ENCODE results near the gene SSH2. TPM values are rescaled to one million over a fixed set of nuclear protein-coding genes. Genes with fewer than 3 reads are reported as not detected.
"Not testable (repeated sequence)": the region's sequence is repeated elsewhere in the genome, so short reads cannot be mapped to it uniquely, and the experiment has no call there.

Gene SSH2
- polyA plus RNA-seq, 10 donors: 15.4 to 27.2 (median 22.3) TPM

DNA sequence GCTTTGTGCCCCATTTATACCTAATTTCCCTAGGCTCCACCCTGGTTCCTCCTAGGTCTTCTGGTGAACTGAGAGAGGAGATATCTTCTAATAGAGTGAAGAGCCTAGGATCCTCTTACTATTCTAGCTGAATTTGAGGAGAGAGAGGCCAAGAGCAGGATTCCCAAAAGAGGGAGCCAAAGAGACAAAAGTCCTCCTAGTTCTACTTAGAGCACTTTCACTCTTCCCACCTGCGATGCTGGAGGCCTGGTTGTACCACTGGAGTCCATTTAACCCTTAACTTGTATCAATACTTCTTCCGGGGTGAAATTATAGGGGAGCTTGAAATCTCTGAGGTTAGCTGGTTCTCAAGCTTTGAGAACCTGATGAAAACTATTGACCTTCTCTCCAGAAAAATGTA, 3.4 kb upstream of the SSH2 start:
- peak in 1 of 3 donors; percentile 21 for DNase-seq

DNA sequence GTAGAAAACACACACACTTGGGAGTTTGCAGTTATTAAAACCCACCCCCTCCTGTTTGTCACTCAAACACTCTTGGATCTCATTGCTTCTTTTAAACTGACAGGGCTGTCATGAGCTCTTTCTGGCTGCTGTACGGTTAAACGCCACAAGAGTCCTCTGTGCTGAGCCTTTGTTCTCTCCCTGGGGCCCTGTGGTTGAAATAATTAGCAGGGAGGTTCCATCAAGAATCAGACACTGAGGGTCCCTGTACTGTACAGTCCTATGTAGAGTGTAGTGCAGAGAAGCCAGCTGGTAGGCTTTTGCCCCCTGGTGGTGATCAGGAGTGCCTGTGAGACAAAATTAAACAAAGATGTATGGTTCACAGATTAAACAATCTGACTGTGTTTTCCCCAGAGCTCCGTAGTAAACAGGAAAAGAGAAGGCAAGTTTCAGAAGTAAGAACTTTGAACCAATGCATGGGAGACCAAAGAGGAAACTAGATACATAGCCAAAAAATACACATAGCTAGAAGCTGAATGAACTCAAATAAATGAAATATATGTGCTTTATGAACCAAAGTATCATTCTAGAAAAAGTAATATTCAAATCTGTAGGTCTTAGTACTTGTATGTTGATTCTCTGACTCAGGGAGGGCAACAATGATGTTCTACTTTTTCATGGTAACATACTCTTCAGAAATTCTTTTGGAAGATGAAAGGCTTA, 1.4 kb upstream of the SSH2 start:
- peak; percentile 78 to 91 (median 79) for DNase-seq

DNA sequence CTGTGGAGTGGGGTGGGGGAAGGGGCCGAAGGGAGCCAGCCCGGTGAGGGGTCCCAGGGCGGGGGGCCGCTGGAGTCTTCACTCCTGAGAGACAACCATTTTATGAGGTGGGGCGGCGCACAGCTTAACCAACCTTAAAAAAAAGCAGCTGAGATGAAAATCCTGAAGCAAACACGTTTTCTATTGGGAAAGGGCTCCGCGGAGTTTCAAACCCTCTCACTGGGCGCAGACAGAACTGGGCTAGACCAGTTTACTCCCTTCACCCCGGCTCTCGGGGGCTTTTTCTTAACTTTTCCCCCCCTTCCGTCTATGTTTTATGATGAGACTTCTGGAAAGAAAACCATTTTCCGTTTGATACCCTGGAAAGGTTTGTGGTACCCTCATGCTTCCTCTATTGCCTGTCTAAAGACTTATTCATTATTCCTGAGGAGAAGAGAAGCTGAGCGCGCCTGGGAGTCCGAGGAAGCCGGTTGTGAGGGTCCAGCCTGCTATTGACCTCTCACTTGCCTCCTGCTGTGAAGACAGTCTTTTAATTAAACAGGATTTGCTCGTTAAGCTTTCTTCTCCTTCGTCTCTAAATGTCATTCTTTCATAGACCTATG, 482 bp upstream of the SSH2 start:
- peak in 2 of 3 donors; percentile 14 to 61 for DNase-seq

DNA sequence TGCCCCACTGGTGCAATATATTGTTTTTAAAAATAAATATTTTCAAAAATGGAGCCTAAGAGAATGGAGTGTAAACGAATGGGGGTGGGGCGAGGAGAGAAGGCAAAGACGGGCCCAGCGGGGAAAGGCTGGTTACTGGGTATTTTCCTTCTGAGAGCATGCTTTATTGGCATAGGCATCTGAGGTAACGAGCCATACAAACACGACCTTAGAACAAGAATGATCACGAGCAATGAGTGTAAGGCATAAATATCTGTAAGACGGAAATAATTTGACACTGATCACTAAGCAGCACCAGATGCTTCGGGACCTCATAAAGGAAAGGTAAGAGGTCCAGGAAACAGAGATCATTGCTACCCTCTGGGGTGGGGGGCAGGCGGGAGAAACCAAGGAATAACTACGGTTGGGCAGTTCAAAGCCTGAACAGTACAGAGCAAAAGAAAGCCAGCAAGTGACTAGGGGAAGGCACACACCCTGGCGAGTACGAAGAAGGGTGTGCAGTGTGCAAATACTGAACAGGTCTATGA, 959 bp downstream of the SSH2 start:
- DNase-seq: no peak

DNA sequence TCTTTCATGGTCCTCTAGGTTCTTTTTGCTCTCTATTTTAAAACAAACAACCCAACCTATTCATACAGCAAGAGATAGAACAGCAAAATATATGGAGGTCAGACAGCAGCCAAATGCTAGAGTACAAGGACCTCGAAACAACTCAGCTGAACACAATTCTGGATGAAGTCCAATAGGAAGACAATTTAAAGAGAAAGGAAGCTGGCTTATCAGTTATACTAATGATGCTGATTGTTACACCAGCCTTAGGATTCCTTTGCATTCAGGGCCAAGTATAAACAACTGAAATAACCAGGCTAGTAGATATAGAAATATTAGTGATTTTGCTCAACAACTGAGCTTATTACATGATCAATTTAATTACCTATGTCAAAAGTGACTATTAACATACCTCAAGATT, 2.5 kb downstream of the SSH2 start:
- DNase-seq: no peak

DNA sequence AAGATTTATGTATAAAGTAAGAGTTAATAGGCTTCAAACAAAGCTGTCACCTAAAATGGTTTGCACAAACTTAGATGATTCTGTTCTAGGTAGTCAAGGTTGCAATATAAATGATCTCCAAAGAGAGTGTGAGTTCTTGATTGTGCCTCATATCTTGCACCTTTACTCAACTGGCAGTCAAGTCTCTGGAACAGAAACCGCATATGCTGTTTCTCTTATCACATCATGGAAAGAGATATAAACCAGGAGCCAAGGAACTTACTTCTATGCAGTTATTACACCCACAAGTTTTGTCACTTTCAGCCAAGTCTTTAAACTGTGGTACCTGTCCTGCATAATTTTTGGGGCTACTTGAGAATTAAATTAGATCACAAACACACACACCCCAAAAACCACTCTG, 5.2 kb downstream of the SSH2 start:
- no peak for DNase-seq

DNA sequence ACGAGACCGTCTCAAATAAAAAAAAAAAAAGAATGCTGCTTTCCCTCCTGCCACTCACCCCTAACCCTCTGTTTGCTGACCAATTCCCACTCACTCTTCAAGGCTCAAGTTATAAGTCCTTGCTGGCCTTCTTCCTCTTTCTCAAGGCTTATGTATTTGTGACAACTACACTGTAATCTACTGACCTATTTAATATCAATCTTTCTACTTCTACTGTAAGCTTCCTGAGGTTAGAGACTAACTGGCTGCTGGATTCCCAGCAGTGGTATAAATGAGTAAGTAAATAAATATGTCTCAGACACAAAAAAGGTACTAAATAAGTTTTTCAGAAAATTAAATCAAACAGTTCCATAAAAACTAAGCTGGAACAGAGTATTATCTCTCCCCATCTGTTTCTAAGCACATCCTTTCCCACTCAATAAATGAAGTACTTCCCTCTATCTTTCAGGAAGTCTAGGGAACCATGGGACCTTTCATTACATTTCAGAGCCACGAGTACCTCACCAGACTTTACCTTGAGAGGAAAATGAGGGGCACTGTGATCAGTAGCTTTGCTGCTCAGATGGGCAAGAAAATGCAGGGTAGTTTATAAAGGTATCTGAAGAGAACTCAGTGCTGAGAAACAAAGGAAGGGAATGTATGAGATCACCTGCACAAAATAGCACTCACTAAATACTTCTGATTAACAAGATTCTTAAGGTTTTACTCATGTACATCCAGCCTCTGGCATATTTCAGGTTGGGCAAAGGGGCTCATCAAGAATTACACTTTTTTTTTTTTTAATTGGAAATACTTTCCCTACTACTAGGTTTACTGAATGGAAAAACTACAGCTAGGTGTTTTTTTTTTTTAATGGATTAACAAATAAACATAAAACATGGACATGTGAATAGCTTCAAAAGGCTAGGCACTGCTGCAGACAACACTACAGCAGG, 10.8 kb downstream of the SSH2 start:
- DNase-seq: no peak

DNA sequence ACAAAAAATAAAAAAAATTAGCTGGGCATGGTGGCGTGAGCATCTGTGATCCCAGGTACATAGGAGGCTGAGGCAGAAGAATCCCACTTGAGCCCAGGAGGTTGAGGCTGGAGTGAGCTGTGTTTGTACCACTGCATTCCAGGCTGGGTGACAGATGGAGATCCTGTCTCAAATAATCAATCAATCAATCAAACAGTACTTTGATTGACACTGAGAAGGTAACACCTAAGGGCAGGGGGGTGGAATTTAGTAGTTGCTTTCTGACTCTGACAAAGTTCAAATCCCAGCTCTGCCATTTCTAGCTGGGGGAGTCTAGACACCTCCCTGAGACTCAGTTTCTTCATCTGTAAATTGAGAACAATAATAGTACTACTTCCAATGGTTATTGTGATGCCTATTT, 12.0 kb downstream of the SSH2 start:
- DNase-seq: no peak

DNA sequence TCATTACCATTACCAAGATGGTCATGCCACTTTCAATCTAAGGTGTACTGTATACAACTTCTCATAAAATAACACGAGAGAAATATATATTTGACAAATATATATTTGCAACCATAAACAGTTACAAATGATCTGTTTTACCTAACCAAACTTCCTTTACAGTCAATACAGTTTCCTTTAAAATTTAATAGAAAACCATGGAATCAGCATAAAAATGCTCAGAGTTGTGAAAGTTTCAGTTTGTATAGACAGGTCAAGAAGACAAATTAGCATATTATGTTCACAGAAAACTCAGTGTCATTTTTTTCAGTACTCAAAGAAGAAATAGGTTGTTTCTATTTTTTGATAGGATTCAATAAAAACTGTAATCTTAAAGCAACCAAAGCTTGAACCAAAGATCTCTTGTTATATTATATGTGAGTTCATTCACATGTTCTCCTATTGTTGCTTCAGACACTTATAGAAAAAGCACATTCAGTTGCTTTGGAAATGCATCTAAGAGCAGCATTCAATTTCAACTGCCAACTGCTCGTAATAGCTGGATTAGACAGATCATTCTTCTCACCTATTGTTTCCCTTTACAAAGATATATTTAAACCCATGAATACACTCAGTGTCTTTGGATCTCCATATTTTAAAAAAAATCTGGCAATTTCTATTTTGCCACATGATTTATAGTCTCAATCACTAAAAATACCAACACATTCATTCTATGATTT, 15.1 kb downstream of the SSH2 start:
- no peak for DNase-seq

DNA sequence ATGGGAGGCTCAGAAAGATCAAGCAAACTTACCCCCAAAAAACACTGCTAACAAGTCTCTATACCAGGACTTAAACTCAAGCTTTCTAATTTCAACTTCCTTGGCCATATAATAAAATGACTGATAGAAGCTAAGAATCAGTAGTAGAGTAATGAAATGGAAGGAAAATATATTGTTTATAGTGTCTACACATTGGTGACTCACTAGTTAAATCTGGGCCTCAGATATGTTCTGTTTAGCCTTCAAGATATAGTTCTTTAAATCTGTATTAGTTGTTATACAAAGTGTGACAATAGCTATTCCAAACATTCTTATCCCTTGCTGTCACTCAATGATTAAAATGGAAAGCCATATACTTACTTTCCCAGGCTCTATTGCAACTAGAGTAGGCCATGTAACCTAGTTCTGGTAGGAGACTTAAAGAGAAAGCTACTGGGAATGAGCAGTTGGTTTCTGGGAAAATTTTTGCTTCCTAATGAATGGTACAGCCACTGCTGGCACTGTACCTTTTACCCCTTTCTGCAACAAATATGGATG, 18.3 kb downstream of the SSH2 start:
- DNase-seq: no peak

DNA sequence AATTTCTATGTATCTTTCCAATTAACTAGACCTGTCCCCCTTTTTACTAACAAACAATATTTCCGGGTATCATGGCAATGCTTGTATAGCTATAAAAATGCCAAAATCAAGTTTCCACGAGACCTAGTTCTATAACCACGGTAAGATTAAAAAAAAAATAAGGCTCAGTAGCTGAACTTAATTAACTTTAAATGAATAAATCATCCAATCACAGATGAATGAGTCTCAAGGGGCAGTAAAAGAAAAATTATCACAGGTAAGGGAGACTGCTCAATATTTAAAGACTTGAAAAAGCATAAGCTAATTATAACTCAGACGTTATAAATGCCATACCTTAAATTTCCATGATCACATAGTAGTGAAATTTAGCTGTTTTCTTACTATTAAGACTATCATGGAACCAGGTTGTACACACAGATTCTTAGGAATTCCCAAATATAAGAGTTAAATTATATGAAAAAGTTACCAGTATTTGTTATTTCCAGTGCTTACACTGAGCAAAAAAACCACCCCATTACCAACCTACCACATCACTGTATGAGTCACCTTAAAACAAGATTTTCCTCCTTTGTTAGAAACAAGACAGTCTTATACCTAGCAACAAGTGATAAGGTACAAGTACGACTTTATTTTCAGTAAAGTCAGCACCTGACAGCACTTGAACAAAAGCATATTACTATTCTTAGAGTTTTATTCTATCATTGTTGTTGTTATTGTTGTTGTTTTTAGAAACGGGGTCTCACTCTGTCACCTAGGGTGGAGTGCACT, 20.6 kb downstream of the SSH2 start:
- no peak for DNase-seq

DNA sequence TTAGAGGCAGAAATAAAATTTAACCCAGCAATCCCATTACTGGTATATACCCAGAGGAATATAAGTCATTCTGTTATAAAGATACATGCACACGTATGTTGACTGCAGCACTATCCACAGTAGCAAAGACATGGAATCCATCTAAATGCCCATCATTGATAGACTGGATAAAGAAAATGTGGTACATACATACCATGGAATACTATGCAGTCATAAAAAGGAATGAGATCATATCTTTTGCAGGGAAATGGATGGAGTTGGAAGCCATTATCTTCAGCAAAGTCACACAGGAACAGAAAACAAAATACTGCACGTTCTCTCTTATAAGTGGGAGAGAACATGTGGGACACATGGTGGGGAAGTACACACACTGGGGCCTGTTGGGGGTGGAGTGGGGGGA, 23.1 kb downstream of the SSH2 start:
- DNase-seq: no peak

DNA sequence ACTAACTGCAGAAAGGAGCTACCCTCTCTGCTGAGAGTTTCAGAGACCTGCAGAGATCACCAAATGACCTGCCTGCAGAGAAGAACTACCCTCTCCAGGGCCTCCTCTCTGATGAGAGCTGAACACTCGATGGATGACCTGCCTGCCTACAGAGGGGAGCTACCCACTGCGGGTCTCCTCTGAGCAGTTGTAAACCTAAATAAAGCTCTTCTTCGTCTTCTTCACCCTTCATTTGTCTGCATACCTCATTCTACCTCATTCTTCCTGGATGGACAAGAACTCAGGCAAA, 24.2 kb downstream of the SSH2 start:
- no peak for DNase-seq

DNA sequence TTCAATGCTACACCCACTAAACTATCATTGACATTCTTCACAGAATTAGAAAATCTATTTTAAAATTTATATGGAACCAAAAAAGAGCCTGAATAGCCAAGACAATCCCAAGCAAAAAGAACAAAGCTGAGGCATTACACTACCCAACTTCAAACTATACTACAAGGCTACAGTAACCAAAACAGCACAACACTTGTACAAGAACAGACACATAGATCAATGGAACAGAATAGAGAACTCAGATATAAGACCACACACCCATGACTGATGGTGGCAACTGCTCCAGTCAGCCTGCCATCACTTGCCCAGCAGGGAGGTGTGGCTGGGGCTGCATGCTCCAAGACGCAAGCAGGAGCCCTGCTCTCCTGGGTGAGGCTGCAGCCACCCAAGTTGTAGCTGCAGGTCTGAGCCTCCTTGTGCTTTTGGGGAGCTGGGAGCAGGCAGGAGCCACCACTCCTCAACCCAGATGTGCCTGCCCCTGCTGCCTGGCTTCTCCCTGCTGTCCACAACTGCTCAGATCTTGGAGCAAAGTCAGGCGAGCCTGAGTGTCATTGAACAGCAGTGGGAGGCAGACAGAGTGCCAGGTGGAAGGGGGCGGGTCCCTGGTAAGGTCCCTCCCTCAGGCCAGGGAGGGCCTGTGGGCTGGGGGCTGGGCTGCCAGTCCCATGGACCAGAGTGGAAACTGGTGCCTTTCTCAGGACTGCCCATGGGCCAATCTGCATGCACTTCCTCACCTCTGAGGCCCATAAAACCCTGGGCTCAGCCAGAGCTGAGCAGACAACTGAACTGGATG, 24.7 kb downstream of the SSH2 start:
- DNase-seq: no peak

DNA sequence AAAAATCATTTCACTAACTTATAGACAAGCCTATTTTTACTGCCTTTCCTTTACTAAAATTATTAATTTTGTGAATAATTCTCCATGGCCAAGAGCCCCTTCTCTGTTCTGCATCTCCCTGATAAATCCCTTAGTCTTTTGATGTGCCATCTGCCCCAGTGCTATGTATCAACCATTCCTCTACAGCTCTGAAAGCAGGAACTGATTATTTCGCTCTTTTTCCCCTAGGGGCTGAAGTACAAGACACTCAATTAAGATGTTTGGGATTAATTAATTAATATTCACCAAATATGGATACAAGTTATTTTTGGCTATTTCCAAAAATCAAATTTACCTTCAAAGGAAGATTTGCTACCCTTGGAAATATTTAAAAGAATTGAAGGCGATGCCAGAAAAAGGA, 26.6 kb downstream of the SSH2 start:
- DNase-seq: no peak

DNA sequence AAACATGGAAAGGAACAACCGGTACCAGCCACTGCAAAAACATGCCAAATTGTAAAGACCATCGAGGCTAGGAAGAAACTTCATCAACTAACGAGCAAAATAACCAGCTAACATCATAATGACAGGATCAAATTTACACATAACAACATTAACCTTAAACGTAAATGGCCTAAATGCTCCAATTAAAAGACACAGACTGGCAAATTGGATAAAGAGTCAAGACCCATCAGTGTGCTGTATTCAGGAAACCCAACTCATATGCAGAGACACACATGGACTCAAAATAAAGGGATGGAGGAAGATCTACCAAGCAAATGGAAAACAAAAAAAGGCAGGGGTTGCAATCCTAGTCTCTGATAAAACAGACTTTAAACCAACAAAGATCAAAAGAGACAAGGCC, 32.9 kb downstream of the SSH2 start:
- DNase-seq: not testable (repeated sequence)

DNA sequence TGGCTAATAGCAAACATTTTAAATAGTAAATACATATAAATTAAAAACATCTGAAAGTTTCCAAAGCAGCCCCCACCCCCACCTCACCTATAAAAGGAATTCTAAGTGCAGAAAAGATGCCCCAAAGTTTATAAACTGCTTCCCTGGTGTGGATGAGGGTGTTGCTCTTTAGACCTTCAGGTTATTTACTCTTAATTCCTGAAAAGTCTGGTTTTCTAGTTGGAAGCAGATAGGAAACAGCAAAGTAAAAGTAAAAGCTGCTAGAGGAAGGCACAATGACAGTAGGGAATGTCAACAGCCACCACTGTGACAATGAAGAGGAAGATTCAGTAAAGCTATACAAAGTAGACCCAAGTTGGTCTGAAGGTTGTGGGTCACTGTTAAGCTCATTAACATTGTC, 37.8 kb downstream of the SSH2 start:
- DNase-seq: no peak

DNA sequence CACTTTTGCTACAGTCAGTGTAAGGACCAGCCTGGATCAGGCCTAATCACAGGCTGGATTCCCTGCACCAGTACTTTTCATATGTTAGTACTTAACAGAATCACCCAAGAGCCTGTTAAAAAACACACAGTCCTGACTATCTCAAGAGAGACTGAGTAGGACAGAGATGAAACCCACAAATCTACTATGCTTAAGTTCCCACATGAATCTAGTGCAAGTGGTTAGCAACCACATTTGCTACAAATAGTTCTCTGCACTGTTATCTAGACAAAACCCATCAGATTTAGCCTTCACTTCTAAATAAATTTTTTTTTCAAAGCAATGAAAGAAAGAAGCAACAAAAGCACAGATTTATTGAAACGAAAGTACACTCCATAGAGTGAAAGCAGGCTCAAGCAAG, 38.9 kb downstream of the SSH2 start:
- DNase-seq: no peak

DNA sequence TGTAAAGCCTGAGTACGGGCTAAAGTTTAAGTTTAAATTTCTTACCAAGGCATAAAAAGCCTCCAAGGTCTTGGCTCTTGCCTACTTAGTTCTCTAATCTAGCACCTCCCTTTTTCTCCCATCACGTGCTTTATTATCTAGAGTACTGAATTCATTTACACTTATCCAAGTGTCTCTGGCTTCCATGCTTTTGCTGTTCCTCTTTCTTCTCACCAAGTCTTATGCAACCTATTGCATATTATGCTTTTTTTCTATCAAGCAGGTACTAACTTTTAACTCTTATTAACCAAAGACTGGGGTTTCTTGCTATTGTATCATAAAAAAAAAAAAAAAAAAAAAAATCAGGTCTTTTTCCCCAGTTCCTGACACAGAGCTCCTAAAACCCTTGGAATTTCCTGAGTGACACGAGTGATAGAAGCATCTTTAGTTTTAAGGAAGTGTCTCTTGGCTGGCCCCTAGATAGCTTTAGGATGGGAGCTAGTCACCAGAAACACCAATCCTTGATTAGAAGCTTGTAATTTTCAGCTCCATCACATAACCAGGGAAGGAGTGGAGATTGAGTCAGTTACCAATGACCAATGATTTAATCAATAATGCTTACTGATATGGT, 44.9 kb downstream of the SSH2 start:
- DNase-seq: no peak

DNA sequence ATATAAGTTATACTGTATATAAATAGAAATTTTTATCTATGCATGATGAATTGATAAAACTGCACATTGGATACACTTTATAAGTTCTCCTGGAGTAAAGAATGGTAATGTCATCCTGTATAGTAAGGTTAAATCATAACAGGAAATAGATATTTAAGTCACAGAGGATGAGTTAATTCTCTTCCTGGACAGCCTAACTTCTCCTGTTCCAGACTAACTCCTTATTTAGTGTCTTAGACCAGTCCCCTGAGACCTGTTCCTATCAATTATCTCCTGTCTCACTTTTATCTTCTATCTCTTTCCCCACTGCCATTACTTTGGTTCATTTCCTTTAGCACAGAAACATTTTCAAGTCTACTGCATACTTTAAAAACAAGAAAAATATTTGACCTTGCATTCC, 46.5 kb downstream of the SSH2 start:
- peak in 1 of 3 donors; percentile 23 for DNase-seq
